ENCODE results near the gene ERGIC2. TPM values are rescaled to one million over a fixed set of nuclear protein-coding genes. Genes with fewer than 3 reads are reported as not detected.

Gene ERGIC2
- 54.6 and 75.7 TPM in 2 replicates for total RNA-seq

DNA sequence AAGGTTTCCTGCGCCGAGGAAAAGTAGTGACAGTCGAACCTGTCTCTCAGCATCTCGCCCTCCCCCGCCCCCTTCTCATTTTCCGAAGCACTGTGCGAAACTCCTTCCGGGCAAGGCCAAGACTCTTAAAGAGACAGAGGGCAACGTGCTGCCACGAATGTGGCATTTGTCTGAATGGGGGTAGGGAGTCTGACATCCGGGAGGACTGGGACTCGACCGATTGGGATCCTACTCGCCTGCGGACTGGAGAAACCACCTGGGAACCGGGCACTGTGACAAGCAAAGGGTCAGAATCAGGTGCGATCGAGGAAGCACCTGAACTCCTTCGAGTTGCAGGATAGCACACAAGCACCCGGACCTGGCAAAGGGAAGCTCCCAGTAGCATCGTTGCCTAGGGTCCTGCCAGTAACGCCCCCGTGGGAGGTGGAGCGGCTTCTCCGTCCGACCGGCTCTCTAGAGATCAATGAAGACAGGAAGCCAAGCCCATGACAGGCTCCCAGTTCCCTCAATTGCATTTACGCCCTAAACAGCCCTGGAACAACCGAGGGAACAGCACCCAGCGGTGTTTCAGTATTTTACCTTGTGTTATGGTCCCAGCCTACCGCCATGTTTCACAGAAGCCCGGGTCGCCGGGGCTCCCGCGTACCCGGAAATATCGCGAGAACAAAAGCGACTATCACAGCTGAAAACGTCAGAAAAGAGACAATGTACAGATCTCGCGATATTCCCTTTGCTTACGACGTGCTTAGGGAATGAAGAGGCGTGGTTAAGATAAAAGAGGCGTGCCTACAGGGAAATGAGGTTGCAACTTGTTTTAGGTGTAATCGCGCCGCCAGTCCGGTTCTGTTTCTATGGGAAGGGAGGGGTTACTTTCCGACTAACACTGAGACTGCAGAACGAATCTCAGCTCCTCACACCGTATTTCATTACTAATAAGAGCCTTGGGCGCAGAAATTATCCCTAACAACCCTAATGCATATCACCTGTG lies at the start of gene ERGIC2:
Gene ERGIC2, minus strand, starts transcription at position 637 of the 988 bp plus-strand sequence. CDS start 9,539 bp downstream, outside the sequence.

Other genes starting within 250 kb of the ERGIC2 start
- gene FAR2, start 231.9 kb downstream of the ERGIC2 start, total RNA-seq: 2.7 and 7.3 TPM in 2 replicates
- 0.09 and 0.14 TPM in 2 replicates for gene OVCH1, start 116.5 kb upstream of the ERGIC2 start, total RNA-seq